T47D (cell line): Measurements from ENCODE around the gene PRR20D.

Experiments
- DNase-seq, 2 experiments: peaks; one replicate each; pipeline versions ENCODE4 v3.0.0 to v3.0.0-alpha.2; 2011 to 2012; ENCODE audit warnings: low read depth in 1 of 2, low spot score in 1 of 2
- JUND ChIP-seq: IDR thresholded peaks from 2 replicates; pipeline ENCODE4 v1.6.1; 2012; ENCODE audit warnings: low read depth
- in situ Hi-C: cut with HindIII; loops from 2 replicates; pipeline ENCODE4 v1.10.0; 2016; ENCODE audit warnings: low sequenced_read_pairs, low pct_unique_long_range_greater_than_20kb

The PRR20D gene

DNA sequence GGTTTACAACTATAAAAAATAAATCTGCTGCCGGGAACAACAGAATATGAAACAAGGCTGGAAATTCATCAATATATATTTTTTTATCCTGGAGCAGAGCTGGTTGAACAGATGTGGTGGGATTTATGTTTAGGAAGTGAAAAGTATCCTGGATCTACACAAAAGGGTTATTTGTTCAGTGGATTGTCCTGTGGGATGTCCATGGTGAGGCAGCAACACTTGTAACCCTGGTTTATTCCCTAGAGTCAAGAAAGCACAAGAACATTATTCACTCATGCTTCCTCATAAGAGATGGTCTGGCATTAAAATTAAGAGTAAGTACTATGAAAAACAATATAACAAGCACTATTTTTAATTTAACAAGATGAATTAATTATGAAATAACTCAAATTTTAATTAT, 52.6 kb downstream of the PRR20D start:
- no peak for DNase-seq
- in situ Hi-C loops, result no loop called here
- no peak for TF ChIP-seq JUND
